ENCODE results near the gene GASK1A.

- TF ChIP-seq POLR2A (IDR thresholded peaks at IDR 0.05) (no peak), CTCF (IDR thresholded peaks at IDR 0.05) (no peak)
Measured at GRCh38 chr3:42991341-42992315, 12.5 kb downstream of the GASK1A start.
